ENCODE data around the gene SLC50A1. TPM values are rescaled to one million over a fixed set of nuclear protein-coding genes. Genes with fewer than 3 reads are reported as not detected.

Gene SLC50A1
- total RNA-seq, 1 experiment from 2014 or later, result 75.2 TPM

DNA sequence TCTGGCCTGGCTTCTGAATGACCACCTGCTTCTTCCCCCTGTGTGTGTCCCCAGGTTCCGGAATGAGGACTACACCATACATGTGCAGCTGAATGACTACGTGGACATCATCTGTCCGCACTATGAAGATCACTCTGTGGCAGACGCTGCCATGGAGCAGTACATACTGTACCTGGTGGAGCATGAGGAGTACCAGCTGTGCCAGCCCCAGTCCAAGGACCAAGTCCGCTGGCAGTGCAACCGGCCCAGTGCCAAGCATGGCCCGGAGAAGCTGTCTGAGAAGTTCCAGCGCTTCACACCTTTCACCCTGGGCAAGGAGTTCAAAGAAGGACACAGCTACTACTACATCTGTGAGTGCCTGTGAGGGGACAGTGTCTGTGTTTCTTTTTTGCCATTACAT, 4.4 kb upstream of the SLC50A1 start:
- no peaks in the 10 kb centered on the region for H3K9me2 ChIP-seq (replicated peaks; ENCODE audit: low read length)
- no peaks in the 10 kb centered on the region for H3F3A ChIP-seq (ENCODE audit: low read length, unreplicated experiment)
- intact Hi-C loops (cut with micrococcal nuclease), result no loop called here
- ATAC-seq (no peak), DNase-seq (no peak)
- BruUV-seq (replicated peaks), result no TSS peak
- H2AFZ ChIP-seq (ENCODE audit: low read length), result no peak overlapping the region
- peaks cover 64% of the 10 kb centered on the region for H3K4me1 ChIP-seq (ENCODE audit: insufficient read depth, low read length)
- H4K20me1 ChIP-seq (ENCODE audit: low read length), result 0 out of 2 replicates have a peak, but pooled peaks cover 6% of the 10 kb centered on the region
- no peaks in the 10 kb centered on the region for H3K9me3 ChIP-seq (ENCODE audit: low read length)
- ChIA-PET POLR2A (ENCODE audit: unreplicated experiment) (no interaction called here), CTCF (no interaction called here)
- no peak overlapping the region for H3K4me3 ChIP-seq (ENCODE audit: low read length)
- H3K4me2 ChIP-seq (ENCODE audit: low read length), result peak overlapping the region; percentile 97; the same call in 1 of the 2 replicates
- H3K9ac ChIP-seq (ENCODE audit: low read length), result no peak overlapping the region
- no peak overlapping the region for H3K27ac ChIP-seq (ENCODE audit: low read length)
- H3K27me3 ChIP-seq (ENCODE audit: low read length), result no peaks in the 10 kb centered on the region
- H3K36me3 ChIP-seq (ENCODE audit: low read depth, low read length), result peaks cover 22% of the 10 kb centered on the region
- H3K79me2 ChIP-seq (ENCODE audit: low read length), result peaks cover 35% of the 10 kb centered on the region
- TF ChIP-seq, protein P1, sequence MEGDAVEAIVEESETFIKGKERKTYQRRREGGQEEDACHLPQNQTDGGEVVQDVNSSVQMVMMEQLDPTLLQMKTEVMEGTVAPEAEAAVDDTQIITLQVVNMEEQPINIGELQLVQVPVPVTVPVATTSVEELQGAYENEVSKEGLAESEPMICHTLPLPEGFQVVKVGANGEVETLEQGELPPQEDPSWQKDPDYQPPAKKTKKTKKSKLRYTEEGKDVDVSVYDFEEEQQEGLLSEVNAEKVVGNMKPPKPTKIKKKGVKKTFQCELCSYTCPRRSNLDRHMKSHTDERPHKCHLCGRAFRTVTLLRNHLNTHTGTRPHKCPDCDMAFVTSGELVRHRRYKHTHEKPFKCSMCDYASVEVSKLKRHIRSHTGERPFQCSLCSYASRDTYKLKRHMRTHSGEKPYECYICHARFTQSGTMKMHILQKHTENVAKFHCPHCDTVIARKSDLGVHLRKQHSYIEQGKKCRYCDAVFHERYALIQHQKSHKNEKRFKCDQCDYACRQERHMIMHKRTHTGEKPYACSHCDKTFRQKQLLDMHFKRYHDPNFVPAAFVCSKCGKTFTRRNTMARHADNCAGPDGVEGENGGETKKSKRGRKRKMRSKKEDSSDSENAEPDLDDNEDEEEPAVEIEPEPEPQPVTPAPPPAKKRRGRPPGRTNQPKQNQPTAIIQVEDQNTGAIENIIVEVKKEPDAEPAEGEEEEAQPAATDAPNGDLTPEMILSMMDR (conservative IDR thresholded peaks at IDR 0.05; ENCODE audit: low read depth, low read length), result no peak
- TF ChIP-seq EZH2phosphoT487 (IDR thresholded peaks at IDR 0.05; ENCODE audit: borderline replicate concordance, low read length), result no peak
- TF ChIP-seq EZH2 (IDR thresholded peaks at IDR 0.05; ENCODE audit: low read length, unreplicated experiment), result no peak

DNA sequence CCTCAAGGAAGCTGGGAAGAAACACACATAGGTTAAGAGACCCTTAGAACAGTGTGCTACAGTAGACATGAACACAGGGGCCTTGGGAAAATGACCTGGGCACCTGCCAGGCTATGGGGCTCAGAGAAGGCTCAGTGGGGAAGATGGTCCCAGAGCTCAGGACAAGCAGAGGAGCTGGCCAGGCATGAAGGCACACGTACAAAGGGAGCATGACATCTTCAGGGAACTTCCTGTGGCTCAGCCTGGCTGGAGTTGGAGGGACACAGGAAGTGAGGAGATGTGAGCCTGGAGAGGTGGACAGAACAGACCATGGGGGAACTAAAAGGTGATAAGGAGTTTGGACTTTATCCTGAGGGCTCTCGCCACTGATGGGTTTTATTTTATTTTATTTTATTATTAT, 3.8 kb upstream of the SLC50A1 start:
- Histone ChIP-seq H3K9me2 (replicated peaks; ENCODE audit: low read length) (no peaks in the 10 kb centered on the region), H3K79me2 (ENCODE audit: low read length) (peaks cover 38% of the 10 kb centered on the region), H3K9me3 (ENCODE audit: low read length) (no peaks in the 10 kb centered on the region), H3F3A (ENCODE audit: low read length, unreplicated experiment) (no peaks in the 10 kb centered on the region), H3K4me1 (ENCODE audit: insufficient read depth, low read length) (peaks cover 62% of the 10 kb centered on the region), H3K4me3 (ENCODE audit: low read length) (no peak overlapping the region), H3K9ac (ENCODE audit: low read length) (no peak overlapping the region), H2AFZ (ENCODE audit: low read length) (no peak overlapping the region), H3K27me3 (ENCODE audit: low read length) (no peaks in the 10 kb centered on the region), H3K36me3 (ENCODE audit: low read depth, low read length) (peaks cover 22% of the 10 kb centered on the region), H4K20me1 (ENCODE audit: low read length) (0 out of 2 replicates have a peak, but pooled peaks cover 6% of the 10 kb centered on the region), H3K4me2 (ENCODE audit: low read length) (no peak overlapping the region), H3K27ac (ENCODE audit: low read length) (no peak overlapping the region)
- ChIA-PET CTCF (no interaction called here), POLR2A (ENCODE audit: unreplicated experiment) (no interaction called here)
- DNase-seq (no peak), ATAC-seq (no peak)
- intact Hi-C loops (cut with micrococcal nuclease), result no loop called here
- BruUV-seq (replicated peaks), result no TSS peak
- TF ChIP-seq, protein P1 (conservative IDR thresholded peaks at IDR 0.05; ENCODE audit: low read depth, low read length), result no peak
- no peak for TF ChIP-seq EZH2phosphoT487 (IDR thresholded peaks at IDR 0.05; ENCODE audit: borderline replicate concordance, low read length)
- TF ChIP-seq EZH2 (IDR thresholded peaks at IDR 0.05; ENCODE audit: low read length, unreplicated experiment), result no peak

DNA sequence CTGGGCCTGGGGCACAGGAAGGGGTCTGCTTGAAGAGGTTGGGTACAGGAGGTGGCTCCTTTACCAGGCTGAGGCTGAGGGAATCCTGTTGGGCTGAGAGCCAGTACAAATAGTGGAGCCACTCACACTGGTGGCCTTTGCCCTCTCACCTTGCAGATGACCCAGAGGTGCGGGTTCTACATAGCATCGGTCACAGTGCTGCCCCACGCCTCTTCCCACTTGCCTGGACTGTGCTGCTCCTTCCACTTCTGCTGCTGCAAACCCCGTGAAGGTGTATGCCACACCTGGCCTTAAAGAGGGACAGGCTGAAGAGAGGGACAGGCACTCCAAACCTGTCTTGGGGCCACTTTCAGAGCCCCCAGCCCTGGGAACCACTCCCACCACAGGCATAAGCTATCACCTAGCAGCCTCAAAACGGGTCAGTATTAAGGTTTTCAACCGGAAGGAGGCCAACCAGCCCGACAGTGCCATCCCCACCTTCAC, 1.8 kb upstream of the SLC50A1 start:
- H3K9ac ChIP-seq (ENCODE audit: low read length), result peak overlapping the region; percentile 45; the same call in 1 of the 2 replicates
- H3K36me3 ChIP-seq (ENCODE audit: low read depth, low read length), result peaks cover 25% of the 10 kb centered on the region
- peak overlapping the region; percentile 94 for H3K27ac ChIP-seq (ENCODE audit: low read length)
- no peak overlapping the region for H3K4me3 ChIP-seq (ENCODE audit: low read length)
- no peaks in the 10 kb centered on the region for H3K27me3 ChIP-seq (ENCODE audit: low read length)
- no peaks in the 10 kb centered on the region for H4K20me1 ChIP-seq (ENCODE audit: low read length)
- no peak overlapping the region for H2AFZ ChIP-seq (ENCODE audit: low read length)
- no TSS peak for BruUV-seq (replicated peaks)
- H3K9me3 ChIP-seq (ENCODE audit: low read length), result no peaks in the 10 kb centered on the region
- no peaks in the 10 kb centered on the region for H3K9me2 ChIP-seq (replicated peaks; ENCODE audit: low read length)
- no peaks in the 10 kb centered on the region for H3F3A ChIP-seq (ENCODE audit: low read length, unreplicated experiment)
- ATAC-seq (no peak), DNase-seq (no peak)
- ChIA-PET POLR2A (ENCODE audit: unreplicated experiment) (no interaction called here), CTCF (interaction anchor here (1.8 kb wide), 2 partner anchors 33 to 39 kb away, joined by 5 to 8 read pairs; partner anchors contain the start of gene KRTCAP2)
- peaks cover 47% of the 10 kb centered on the region for H3K79me2 ChIP-seq (ENCODE audit: low read length)
- H3K4me1 ChIP-seq (ENCODE audit: insufficient read depth, low read length), result peaks cover 66% of the 10 kb centered on the region
- intact Hi-C loops (cut with micrococcal nuclease), result no loop called here
- no peak for TF ChIP-seq EZH2 (IDR thresholded peaks at IDR 0.05; ENCODE audit: low read length, unreplicated experiment)
- TF ChIP-seq, protein P1 (conservative IDR thresholded peaks at IDR 0.05; ENCODE audit: low read depth, low read length), result no peak
- no peak for TF ChIP-seq EZH2phosphoT487 (IDR thresholded peaks at IDR 0.05; ENCODE audit: borderline replicate concordance, low read length)
- peak overlapping the region; percentile 76 for H3K4me2 ChIP-seq (ENCODE audit: low read length)

Measured in PC-3 (cell line).